ENCODE measurements around the gene CRYGS.

CRYGS gene

DNA sequence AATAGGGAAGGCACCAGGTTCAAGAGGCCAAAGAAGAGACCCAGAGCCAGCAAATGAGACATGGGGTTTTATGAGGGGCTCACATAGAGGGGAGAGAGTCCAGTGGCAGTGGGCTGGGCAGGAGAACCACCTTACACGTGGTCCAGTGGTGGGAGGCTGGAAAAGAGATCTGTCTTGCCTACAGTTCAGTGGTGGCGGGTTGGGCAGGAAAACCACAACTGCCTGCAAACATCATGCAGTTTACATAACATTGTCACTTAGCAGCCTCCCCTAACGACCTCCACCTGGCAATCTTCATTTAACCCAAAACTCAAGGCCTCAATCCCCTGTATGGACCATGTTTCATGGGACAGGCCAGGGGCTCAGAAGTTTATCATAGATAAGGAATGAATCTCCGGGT lies 29.1 kb downstream of the CRYGS start:
- no peak for DNase-seq (ENCODE audit: low read depth, low spot score)
- TF ChIP-seq, protein P1, sequence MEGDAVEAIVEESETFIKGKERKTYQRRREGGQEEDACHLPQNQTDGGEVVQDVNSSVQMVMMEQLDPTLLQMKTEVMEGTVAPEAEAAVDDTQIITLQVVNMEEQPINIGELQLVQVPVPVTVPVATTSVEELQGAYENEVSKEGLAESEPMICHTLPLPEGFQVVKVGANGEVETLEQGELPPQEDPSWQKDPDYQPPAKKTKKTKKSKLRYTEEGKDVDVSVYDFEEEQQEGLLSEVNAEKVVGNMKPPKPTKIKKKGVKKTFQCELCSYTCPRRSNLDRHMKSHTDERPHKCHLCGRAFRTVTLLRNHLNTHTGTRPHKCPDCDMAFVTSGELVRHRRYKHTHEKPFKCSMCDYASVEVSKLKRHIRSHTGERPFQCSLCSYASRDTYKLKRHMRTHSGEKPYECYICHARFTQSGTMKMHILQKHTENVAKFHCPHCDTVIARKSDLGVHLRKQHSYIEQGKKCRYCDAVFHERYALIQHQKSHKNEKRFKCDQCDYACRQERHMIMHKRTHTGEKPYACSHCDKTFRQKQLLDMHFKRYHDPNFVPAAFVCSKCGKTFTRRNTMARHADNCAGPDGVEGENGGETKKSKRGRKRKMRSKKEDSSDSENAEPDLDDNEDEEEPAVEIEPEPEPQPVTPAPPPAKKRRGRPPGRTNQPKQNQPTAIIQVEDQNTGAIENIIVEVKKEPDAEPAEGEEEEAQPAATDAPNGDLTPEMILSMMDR (IDR thresholded peaks at IDR 0.05; ENCODE audit: insufficient read depth, low read length, missing control alignments): no peak
- POLR2A ChIA-PET: no interaction called here
- no peak overlapping the region for H3K4me3 ChIP-seq (ENCODE audit: low read depth, low read length)
- CTCF ChIA-PET: no interaction called here

DNA sequence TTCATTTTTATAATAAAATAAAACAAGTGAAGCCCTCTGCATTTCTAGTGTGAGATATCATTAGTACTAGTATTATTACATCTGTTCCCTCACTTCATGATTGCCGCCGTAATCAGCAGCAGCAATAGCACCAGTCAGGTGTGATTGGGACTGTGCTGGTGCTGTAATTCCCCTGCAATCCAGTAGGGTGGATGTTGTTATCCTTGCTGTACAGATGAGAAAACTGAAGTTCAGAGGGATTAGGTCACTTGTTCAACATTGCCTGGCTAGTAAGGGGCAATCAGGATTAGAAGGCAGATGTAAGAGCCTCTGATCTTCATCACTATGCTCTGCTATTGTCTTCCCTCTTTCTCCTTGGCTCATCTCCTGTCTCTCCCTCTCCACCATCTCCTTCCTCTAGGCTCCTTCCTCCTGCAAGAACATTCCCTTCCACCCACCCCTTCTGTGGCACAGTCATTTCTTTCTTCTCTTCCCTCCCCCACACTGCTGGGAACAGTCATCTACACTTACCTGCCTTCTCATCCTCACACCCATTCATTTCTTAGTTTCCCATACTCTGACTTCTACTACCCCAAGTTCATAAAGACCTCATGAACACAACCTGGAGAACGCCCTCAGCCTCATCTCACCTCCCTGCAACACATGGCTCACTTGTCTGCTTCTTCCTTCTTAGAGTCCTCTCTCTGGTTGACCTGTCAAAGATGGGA lies 29.7 kb downstream of the CRYGS start:
- TF ChIP-seq, protein P1 (IDR thresholded peaks at IDR 0.05; ENCODE audit: insufficient read depth, low read length, missing control alignments): peak; percentile 18
- POLR2A ChIA-PET: no interaction called here
- no peak overlapping the region for H3K4me3 ChIP-seq (ENCODE audit: low read depth, low read length)
- CTCF ChIA-PET: no interaction called here
- DNase-seq (ENCODE audit: low read depth, low spot score): no peak

DNA sequence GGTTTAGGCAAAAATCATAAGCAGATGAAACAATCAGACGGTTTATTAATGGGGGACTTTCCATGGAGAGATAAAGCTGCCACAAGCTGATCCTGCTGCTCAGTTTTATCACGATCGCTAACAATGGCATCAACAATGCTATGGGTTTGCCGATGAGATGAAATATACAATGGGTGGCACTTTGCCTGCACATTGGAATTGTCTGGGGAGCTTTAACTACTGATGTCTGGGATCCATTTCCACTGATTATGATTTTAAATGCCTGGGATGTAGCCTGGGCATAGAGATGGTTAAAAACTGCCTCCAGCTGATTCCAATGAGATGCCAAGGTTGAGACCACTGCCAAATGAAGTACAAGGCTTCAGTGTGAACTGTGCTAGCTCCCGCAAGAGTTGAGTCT lies 30.8 kb downstream of the CRYGS start:
- no peak overlapping the region for H3K4me3 ChIP-seq (ENCODE audit: low read depth, low read length)
- POLR2A ChIA-PET: no interaction called here
- no peak for DNase-seq (ENCODE audit: low read depth, low spot score)
- TF ChIP-seq, protein P1 (IDR thresholded peaks at IDR 0.05; ENCODE audit: insufficient read depth, low read length, missing control alignments): no peak
- CTCF ChIA-PET: interaction anchor here (0.8 to 1.0 kb wide), 2 partner anchors 10 to 79 kb away, joined by 3 read pairs; no protein-coding TSS in a partner anchor

DNA sequence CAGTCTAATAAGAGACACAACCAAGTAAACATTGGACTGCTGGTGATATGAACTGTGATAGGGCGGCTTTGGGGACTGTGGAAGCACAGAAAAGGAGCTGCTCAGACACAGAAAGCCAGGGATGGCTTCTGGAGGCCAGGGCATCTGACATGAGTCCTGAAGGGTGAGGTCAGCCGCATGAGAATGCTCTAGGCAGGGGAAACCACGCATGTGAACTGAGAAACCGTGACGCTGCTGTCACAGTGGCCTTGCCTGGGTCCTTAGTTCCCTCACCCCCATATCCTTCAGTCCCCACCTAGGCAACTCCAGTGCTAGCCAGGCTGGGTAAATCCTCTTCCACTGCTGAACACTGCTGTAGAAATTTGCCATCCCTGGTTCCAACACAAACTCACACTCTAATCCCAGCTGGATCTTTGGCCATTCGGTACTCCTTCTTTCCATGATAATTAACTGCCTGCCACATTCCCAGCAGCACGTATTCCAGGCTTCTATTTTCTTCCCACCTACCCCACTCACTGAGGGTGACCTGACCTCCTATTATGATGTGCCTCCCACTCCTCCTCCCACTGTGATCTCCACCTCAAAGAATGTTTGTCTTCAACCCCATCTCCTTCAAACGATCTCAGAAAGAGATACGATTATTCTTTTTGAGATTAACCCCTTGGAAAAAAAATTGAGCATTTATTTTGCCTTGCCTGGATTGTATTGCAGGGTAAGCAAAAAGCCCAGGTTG lies 31.4 kb downstream of the CRYGS start:
- no peak overlapping the region for H3K4me3 ChIP-seq (ENCODE audit: low read depth, low read length)
- TF ChIP-seq, protein P1 (IDR thresholded peaks at IDR 0.05; ENCODE audit: insufficient read depth, low read length, missing control alignments): no peak
- CTCF ChIA-PET: interaction anchor here (0.8 to 1.0 kb wide), 2 partner anchors 9 to 79 kb away, joined by 3 read pairs; no protein-coding TSS in a partner anchor
- no peak for DNase-seq (ENCODE audit: low read depth, low spot score)
- POLR2A ChIA-PET: no interaction called here

DNA sequence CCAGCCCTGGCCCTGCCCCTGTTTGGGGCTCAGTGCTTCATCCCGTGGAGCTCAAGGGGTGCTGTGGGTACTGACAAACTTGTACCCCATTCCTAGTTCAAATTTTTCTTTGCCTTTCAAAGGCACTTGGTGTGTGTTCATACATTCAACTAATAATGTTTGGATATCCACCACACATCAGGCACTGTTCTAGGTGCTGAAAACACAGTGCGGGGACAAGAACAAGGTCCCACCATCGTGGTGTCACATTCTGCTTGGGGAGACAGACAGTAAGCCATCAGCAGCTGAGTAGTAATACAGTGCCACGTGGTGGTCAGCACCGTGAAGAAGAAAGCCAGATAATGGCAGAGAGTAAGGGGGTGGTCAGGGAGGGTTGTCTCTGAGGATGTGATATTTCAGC lies 32.5 kb downstream of the CRYGS start:
- H3K4me3 ChIP-seq (ENCODE audit: low read depth, low read length): no peak overlapping the region
- no peak for DNase-seq (ENCODE audit: low read depth, low spot score)
- TF ChIP-seq, protein P1 (IDR thresholded peaks at IDR 0.05; ENCODE audit: insufficient read depth, low read length, missing control alignments): no peak
- POLR2A ChIA-PET: no interaction called here
- CTCF ChIA-PET: no interaction called here

DNA sequence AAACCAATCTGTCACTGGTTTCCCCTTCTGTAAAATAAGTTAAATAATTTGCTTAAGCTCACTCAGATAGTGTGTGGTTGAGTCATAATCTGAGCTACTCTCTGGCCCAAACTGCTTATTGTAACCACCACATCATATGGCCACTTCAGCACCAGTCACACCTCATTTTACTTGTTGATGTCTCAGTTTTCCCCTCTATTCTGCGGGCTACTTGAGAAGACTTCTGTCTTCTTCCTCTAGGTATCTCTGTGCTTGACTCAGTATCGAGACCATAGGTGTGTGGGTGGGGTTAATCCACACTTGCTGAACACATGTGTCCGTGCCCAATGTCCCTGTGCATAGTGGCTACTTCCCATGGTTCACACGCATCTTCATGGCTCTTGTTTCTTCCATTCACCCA lies 32.9 kb downstream of the CRYGS start:
- CTCF ChIA-PET: no interaction called here
- TF ChIP-seq, protein P1 (IDR thresholded peaks at IDR 0.05; ENCODE audit: insufficient read depth, low read length, missing control alignments): no peak
- H3K4me3 ChIP-seq (ENCODE audit: low read depth, low read length): no peak overlapping the region
- POLR2A ChIA-PET: no interaction called here
- no peak for DNase-seq (ENCODE audit: low read depth, low spot score)
